KOPT-K1 (cell line): ENCODE measurements around the gene UGP2.
"Not testable (repeated sequence)": the region's sequence is repeated elsewhere in the genome, so short reads cannot be mapped to it uniquely, and the experiment has no call there.

Experiments used
- H3K27ac ChIP-seq: fragments of 200-600 bp; sonication (generic); 2 replicates; pipeline ENCODE4 v1.5.1; 2016; ENCODE audit warnings: antibody characterized with exemption, mild to moderate bottlenecking, low read depth, low read length; ENCODE audit not compliant: poor library complexity, severe bottlenecking
- H3K36me3 ChIP-seq: fragments of 200-600 bp; sonication (generic); 2 replicates; pipeline ENCODE4 v1.5.1; 2017; ENCODE audit warnings: antibody characterized with exemption, mild to moderate bottlenecking, low read length, moderate library complexity; ENCODE audit not compliant: insufficient read depth
- H3K9me3 ChIP-seq: fragments of 200-600 bp; sonication (generic); 2 replicates; pipeline ENCODE4 v1.5.1; 2017; ENCODE audit warnings: antibody characterized with exemption, low read length, mild to moderate bottlenecking; ENCODE audit not compliant: insufficient read depth, poor library complexity, severe bottlenecking

Gene UGP2

GRCh38 chr2:63847571-63847970, 5.9 kb downstream of the UGP2 start:
- H3K9me3 ChIP-seq, result not testable (repeated sequence)
- Histone ChIP-seq H3K36me3 (peaks cover 31% of the 10 kb centered on the region), H3K27ac (peak overlapping the region; percentile 99)

- Histone ChIP-seq H3K27ac (peak overlapping the region; percentile 100), H3K36me3 (peaks cover 25% of the 10 kb centered on the region), H3K9me3 (no peaks in the 10 kb centered on the region)
These were observed 7.9 kb downstream of the UGP2 start for GRCh38 chr2:63849381-63850203.

- Histone ChIP-seq H3K36me3 (peaks cover 19% of the 10 kb centered on the region; the same call in 1 of the 2 replicates), H3K27ac (peak overlapping the region; percentile 100), H3K9me3 (no peaks in the 10 kb centered on the region)
These were observed 8.5 kb downstream of the UGP2 start for GRCh38 chr2:63850204-63850571.

GRCh38 chr2:63850649-63851048, 9.0 kb downstream of the UGP2 start:
- Histone ChIP-seq H3K36me3 (peaks cover 18% of the 10 kb centered on the region; the same call in 1 of the 2 replicates), H3K9me3 (no peaks in the 10 kb centered on the region), H3K27ac (peak overlapping the region; percentile 100)

- Histone ChIP-seq H3K36me3 (peaks cover 10% of the 10 kb centered on the region), H3K9me3 (no peaks in the 10 kb centered on the region), H3K27ac (peak overlapping the region; percentile 100)
These were observed 10.1 kb downstream of the UGP2 start for GRCh38 chr2:63851691-63852311.

GRCh38 chr2:63853527-63854310, 12.0 kb downstream of the UGP2 start:
- H3K27ac ChIP-seq, result peak overlapping the region; percentile 100
- peaks cover 29% of the 10 kb centered on the region for H3K36me3 ChIP-seq

GRCh38 chr2:63855418-63856302, 14.0 kb downstream of the UGP2 start:
- Histone ChIP-seq H3K27ac (peak overlapping the region; percentile 100), H3K36me3 (peaks cover 49% of the 10 kb centered on the region), H3K9me3 (no peaks in the 10 kb centered on the region)

More at GRCh38 chr2:63853527-63854310, 12.0 kb downstream of the UGP2 start:
- no peaks in the 10 kb centered on the region for H3K9me3 ChIP-seq

- H3K36me3 ChIP-seq, result peaks cover 54% of the 10 kb centered on the region
- peak overlapping the region; percentile 100 for H3K27ac ChIP-seq
These were observed 14.6 kb downstream of the UGP2 start for GRCh38 chr2:63856303-63856603.

GRCh38 chr2:63858291-63858690, 16.6 kb downstream of the UGP2 start:
- Histone ChIP-seq H3K27ac (peak overlapping the region; percentile 100), H3K36me3 (peaks cover 65% of the 10 kb centered on the region), H3K9me3 (no peaks in the 10 kb centered on the region)

More at GRCh38 chr2:63856303-63856603, 14.6 kb downstream of the UGP2 start:
- H3K9me3 ChIP-seq, result no peaks in the 10 kb centered on the region

GRCh38 chr2:63861220-63861822, 19.6 kb downstream of the UGP2 start:
- Histone ChIP-seq H3K36me3 (peaks cover 95% of the 10 kb centered on the region), H3K27ac (peak overlapping the region; percentile 3), H3K9me3 (no peaks in the 10 kb centered on the region)

- peak overlapping the region; percentile 26 for H3K27ac ChIP-seq
- peaks cover 100% of the 10 kb centered on the region for H3K36me3 ChIP-seq
- no peaks in the 10 kb centered on the region for H3K9me3 ChIP-seq
These were observed 21.1 kb downstream of the UGP2 start for GRCh38 chr2:63862806-63863205.

GRCh38 chr2:63863707-63864106, 22.0 kb downstream of the UGP2 start:
- H3K36me3 ChIP-seq, result peaks cover 100% of the 10 kb centered on the region

GRCh38 chr2:63865159-63865799, 23.6 kb downstream of the UGP2 start:
- Histone ChIP-seq H3K9me3 (no peaks in the 10 kb centered on the region), H3K36me3 (peaks cover 98% of the 10 kb centered on the region)

More at GRCh38 chr2:63863707-63864106, 22.0 kb downstream of the UGP2 start:
- no peaks in the 10 kb centered on the region for H3K9me3 ChIP-seq
- H3K27ac ChIP-seq, result peak overlapping the region; percentile 10

More at GRCh38 chr2:63865159-63865799, 23.6 kb downstream of the UGP2 start:
- peak overlapping the region; percentile 18 for H3K27ac ChIP-seq
